ENCODE data around the gene RIN1. TPM values are rescaled to one million over a fixed set of nuclear protein-coding genes. Genes with fewer than 3 reads are reported as not detected.
"Not testable (repeated sequence)": the region's sequence is repeated elsewhere in the genome, so short reads cannot be mapped to it uniquely, and the experiment has no call there.

The RIN1 gene
- total RNA-seq, 1 experiment from 2014 or later = 4.3 TPM

DNA sequence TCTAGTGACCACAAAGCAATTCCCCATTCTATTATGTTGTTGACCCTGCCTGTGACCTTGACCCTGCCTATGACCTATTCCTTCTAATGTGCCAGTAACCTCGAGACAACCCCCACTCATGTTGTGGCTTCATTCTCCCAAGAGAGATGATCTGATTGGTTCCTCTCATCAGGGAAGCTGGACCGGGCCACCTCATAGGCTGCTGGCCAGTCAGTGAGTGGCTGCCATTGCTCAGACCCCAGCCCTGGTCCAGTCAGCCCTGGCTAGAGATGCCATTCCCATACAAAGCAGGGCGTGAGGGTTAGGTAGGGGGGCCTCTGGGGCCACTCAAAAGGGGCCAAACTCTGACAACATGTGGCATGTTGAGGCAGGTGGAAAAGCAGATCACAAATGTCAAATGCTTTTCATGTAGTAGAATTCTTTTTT, 23.4 kb upstream of the RIN1 start:
- no peak for DNase-seq (ENCODE audit: low spot score)

DNA sequence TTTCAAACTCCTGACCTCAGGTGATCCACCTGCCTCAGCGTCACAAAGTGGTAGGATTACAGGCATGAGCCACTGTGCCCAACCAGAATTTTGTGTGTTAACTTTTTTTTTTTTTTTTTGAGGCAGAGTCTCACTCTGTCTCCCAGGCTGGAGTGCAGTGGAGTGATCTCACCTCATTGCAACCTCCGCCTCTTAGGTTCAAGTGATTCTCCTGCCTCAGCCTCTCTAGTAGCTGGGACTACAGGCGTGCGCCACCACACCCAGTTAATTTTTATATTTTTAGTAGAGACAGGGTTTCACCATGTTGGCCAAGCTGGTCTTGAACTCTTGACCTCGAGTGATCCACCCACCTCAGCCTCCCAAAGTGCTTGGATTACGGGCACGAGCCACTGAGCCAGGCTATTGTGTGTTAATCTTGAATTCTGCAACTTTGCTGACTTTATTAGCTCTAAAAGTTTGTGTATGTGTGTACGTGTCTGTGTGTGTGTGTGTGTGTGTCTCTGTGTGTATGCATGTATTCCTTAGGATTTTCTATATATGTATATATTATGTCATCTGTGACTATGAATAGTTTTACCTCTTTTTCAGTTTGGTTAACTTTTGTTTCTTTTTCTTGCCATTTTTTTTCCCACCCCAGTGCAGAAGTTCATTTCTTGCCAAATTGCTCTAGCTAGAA, 14.5 kb upstream of the RIN1 start:
- not testable (repeated sequence) for DNase-seq (ENCODE audit: low spot score)

DNA sequence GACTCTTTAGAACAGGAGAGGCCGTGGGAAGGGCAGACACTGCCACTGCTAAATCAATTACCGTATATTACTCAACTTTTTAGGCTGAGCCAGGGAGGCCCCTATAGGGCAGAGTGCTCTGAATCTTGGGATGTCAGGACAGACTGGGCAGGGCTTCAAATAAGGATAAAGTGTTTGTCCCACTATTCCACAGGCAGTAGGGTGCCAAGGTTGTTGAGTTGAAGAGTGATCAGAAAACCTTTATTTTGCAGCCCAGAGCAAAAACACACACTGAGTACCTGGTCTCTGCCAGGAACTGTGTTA, 12.8 kb upstream of the RIN1 start:
- DNase-seq (ENCODE audit: low spot score) = no peak

DNA sequence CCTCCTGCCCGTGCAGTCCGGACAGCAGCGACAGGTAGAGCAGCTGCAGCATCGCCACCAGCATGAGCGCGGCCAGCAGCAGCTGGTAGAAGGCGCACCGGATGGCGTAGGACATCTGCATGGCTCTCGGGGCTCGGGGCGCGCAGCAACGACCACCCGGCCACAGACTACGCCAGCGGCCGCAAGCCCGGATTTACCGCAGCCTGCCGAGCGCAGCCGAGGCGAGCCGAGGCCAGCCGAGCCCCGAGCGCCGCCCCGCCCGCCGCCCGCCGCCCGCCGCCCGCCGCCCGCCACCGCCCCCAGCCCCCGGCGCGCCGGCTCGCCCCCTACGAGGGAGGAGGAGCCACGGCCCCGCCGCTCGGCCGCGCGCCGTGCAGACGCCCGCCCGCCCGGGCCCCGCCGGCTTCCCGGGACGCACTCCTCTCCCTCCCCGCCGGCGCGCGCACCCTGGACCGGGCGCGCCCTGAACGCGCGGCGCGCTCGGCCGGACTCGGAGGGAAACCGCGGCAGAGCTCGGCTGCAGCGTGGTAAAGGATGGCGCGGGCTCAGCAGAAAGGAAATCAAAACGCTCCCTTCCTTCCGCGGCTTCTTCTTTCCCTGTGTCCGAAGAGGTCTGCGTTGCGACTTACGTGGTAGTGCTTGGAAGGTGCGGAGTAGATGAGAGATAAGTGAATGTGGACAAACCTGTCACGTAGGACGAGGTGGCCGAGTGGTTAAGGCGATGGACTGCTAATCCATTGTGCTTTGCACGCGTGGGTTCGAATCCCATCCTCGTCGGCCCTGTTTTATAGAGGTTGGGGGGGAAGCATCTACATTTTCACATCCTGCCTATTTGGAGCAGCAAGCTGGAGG, 11.4 kb upstream of the RIN1 start, which contains the start of gene B4GAT1:
Gene B4GAT1, minus strand, starts transcription at position 205 of the 852 bp plus-strand sequence. Its CDS starts 84 bp downstream, at position 121.
- DNase-seq (ENCODE audit: low spot score) = peak; percentile 79

DNA sequence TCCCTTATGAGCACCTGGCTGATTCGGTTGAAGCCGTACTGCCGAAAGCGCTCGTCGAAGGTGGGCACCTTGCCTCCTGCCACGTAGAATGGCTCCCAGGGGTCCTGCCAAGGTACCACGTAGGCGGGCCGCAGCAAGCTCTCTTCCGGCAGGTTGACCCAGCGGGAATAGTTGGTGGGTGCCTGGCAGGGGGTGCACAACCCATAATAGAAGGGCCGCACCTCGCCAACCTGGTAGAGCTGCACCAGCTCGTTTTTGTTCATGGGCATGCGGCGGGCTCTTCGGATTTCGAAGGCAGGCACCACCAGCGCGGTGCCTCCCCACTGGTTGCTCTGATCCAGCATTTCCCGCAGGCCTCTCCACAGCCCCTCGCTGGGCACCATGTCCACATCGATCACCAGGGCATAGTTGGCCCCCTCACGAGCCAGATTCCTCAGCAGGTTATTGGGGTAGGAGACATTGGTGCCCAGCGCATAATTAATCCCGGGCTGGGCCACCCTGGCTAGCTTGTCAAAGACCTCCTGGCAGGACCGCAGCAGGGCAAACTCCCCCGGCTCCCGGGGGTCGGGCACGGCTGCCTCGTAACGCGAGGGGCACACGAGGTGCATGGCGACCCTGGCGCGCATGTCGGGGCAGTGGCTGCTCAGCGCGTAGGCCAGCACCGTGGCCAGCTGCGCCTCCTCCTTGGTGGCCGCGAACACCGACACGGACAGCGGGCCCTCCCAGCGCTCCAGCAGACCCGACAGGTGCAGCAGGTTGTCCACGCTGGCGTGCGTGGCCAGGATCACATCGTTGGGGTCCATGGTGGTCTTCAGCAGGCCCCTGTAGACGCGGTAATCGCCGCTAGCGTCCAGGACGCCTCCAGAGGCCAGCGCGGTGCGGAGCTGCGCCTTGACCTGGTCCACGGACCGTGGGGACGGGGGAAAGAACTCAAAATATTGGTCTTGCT, 10.5 kb upstream of the RIN1 start:
- no peak for DNase-seq (ENCODE audit: low spot score)

DNA sequence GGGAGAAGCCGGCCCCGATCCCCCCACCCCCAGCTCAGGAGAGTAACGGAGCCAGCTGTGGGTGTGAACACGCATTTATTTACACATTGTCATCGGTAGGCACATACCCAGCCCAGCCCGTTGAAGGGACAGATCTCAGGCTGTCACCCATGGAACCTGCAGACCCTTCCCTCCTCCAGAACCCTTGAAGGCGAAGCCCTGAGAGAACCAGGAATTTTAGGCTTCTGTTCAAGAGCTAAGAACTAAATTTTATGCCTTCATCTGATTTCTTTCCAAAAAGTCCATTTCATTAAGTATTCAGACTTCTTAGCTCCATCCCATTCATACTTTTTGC, 9.0 kb upstream of the RIN1 start:
- no peak for DNase-seq (ENCODE audit: low spot score)

DNA sequence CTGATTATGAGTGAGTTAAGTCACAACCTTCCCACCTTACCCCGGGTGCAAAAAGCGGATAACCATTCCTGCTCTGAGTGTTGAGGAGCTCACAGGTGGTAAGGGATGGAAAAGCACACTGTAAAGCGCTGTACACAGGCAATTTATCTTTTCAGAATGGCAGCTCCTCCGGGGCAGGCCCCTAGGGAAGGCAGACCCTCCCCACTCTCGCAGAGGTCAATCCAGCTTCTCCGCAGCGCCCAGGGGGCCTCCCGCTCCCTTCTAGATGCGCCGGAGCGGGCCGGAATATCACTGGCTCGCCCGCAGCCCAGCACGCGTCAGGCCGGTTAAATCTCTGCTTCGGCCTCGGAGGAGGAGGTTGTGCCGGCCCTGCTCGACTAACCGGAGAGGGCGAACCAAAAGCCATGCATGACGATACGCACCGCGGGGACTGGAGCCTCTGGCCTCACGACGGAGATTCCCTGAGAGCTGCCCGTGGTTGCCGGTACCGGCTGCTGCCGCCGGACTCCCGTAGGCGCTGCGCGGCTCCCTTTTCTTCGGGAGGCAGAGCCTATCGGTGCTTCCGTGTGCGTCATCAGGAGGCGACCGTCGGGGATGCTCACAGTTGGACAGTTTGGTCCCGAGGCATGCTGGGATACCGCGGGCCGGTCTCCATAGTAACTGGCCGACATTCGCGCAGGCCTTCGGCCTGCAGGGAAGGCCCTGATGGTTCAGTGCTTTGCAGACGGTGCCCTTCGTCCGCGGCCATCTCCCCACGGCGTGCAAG, 8.5 kb upstream of the RIN1 start, which contains the start of gene BRMS1:
Gene BRMS1, minus strand, starts transcription at position 555 of the 766 bp plus-strand sequence. CDS start 2,870 bp downstream, outside the sequence.
- DNase-seq (ENCODE audit: low spot score) = peak; percentile 96

DNA sequence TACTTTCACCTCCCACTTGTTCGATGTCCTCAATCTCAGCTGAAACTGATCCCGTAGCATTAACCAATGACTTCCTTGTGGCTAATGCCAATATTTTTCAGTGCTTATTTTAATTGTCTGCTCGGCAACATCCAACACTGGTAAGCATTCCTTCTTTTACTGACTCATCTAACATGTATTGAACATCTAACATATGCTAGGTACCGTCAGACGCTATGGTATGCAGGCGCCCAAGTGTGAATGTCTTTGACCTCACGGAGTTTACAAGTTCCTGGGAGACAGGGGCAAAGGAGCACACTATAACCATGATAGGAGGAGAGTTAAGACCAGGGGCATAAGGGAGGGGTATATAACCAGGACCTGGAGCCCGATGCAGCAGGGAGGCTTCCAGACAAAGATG, 6.9 kb upstream of the RIN1 start:
- DNase-seq (ENCODE audit: low spot score) = no peak

DNA sequence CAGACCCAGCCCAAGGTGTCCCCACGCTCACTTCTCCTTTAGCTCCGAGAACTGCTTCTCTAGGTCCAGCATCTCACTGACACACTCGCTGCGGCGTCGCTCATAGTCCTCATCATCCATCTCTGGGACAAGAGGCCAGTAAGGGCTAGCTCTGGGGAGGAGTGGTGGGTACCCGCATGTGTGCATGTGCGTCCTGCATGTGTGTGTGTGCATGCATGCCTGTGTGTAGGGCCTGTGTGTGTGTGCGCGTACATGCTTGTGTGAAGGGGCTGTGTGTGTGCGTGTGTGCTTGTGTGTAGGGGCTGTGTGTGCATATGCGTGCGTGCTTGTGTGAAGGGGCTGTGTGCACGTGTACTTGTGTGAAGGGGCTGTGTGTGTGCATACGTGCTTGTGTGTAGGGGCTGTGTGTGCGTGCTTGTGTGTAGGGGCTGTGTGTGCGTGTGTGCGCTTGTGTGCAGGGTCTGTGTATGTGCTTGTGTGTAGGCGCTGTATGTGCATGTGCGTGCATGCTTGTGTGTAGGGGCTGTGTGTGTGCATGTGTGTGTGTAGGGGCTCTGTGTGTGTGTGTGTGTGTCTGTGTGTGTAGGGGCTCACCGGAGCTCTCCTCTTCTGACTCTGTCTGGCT, 5.4 kb upstream of the RIN1 start:
- DNase-seq (ENCODE audit: low spot score) = no peak

DNA sequence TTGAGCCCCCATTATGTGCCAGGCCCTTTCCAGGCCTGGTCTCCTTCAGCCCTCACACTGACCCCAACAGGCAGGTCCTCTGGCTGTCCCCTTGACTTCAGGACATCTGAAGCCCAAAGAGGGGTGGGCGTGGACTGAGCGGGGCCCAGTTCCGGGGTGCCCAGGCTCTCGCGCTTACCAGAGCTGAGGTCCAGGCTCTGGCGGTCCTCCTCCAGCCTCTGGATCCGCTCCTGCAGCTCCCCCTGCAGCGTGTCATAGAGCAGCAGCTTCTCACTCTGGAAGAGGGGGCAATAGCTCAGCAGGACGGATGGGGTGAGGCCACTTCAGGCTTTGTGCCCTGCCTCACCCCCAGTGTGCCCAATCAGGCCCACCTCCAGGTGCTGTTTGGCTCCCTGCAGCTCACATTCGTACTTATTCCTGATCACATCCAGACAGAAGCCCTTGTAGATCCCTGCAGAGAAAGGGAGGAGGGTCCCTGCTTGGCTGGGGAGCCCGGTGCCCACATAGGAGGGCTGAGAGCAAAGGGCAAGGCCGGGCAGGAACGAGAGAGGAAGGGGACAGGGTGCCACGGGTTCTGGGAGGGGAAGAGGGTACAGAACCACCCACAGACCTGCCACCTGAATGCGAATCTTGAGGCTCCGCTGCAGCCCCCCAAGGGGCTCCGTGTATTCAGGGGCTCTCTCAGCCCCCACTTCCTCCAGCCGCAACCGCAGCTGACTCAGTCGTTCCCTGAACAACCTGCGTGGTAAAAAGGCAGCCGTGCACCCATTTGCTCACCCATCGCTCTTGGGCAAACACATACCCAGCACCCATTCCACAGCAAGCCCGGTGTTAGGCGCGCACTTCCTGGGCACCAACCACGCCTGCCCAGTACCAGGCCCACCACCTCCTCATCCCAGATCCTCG, 4.6 kb upstream of the RIN1 start:
- DNase-seq (ENCODE audit: low spot score) = no peak

DNA sequence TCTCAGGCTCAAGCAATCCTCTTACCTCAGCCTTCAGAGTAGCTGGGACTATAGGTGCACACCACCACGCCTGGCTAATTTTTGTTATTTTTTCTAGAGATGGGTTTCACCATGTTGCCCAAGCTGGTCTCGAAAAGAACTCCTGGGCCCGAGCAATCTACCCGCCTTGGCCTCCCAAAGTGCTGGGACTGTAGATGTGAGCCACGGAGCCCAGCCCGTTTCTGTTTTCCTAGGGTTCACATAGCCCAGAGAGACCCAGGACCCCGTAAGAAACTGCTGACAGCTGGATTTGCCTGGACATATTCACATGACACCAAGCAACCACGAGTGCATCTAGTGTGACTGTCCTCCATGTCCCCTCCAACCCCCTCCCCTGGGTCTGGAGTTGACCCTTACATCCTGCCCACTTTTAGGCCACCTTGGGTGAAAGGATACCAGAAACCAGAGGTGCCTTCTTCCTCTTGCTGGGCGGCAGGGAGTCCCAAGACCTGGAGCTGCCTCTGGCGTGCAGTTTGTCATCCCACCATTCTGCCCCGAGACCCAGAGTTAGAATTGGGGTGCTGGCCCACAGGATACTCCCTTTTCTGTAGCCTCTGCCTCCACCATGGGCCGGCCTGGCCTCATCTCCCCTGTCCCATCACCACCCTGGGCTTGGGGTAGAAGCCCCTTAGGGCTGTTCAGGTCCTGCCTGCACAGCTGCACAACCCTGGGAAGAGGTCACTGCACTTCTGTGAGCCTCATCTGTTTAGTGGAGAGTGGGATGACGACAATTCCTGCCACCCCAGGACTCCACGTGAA, 3.7 kb upstream of the RIN1 start:
- no peak for DNase-seq (ENCODE audit: low spot score)

DNA sequence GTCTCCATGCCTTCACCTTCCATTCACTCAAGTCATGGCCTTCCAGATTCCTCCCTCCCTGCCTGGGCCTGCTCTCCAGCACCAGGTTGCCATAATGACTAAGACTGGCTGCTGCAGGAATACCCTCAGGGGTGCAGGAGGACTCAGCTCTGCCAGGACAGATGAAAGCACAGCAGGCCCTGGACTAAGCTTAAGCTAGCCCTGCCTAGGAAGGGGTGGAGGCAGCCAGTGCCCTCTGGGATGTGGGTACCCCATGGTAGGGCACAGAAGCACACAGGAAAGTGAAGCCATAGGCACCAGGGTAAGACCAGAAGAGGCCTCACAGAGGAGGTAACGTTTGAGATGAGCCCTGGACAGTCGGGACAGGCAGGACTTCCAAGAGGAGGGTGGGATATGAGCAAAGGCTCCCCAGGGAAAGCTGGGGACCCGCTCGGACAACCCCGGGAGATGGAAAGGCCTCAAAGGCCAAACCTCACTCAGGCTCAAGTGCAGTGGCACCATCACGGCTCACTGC, 3.0 kb upstream of the RIN1 start:
- no peak for DNase-seq (ENCODE audit: low spot score)

DNA sequence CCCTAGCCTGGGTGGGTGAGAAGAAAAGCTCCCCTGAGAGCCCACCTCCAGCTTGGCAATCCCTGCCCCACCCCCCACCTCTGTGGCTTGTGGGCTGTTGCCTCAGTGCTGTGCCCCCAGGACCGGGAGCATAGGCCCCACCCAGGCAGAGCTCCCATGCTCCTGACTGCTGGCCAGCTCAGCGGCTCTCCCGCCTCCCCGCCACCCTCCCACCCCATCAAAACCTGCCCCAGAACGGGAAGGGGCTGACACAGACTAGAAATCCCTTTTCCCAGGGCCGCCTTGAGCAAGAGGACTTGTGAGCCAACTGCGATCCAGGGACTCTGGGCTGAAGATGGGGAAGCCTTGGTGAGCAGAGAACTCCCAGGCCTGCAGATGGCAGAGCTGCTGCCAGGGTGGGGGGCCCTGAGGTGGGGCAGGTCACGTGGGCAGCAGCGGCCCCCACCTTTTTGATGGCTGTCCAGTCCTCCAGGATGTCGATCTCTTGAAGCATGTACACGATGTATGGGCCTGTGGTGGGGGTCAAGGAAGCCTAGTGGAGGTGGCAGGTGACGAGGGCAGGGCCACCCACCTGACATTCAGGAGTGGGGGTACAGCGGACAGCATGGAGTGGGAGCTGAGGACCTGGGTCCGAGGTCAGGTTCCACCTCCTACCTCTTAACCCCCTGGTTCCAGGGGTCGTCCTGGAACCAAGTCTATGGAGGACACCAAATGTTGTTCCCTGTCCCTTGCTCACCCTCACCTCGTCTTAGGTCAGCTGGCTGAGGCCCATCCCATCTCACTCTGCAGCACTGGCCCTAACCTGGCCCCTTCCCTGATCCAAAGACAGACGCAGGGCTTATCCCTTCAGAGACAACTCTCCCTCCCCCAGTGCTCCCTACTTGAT, 2.3 kb upstream of the RIN1 start:
- DNase-seq (ENCODE audit: low spot score) = no peak

DNA sequence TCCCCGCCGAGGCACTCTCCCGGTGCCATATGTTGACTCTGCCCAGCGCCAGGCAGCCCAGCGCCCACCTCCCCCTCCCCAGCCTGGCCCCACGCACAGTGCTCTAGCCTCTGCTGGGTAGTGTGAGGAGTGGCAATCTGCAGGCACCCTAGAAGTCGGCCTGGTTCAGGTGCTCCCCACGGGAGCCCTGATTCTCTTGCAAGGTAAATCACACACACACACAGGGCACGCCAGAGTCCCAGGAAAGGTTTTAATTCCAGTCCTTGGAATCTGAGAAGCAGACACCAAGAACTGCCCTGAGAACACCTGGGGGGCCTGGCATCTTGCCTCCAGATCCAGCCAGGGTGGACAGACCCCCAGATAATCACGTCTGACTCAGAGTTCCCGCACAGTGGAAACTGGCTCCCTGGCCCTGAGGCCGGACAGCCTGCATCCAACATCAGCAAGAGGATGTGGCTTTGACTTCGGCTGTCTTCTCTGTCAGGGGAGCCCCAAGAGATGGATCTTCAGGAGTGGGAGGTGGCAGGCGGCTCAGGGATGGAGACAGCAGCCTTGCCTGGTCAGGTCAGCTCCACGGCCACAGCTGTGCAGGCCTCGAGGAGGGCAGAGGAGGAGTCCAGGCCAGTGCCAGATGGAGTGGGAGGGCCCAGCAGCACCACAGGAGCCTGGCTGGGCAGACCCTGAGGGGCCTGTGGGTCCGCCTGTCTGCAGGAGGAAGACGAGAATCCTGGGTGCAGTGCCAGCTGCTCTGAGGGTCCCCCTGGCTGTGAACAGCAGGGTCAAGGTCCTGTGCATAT, 1.1 kb upstream of the RIN1 start:
- no peak for DNase-seq (ENCODE audit: low spot score)

DNA sequence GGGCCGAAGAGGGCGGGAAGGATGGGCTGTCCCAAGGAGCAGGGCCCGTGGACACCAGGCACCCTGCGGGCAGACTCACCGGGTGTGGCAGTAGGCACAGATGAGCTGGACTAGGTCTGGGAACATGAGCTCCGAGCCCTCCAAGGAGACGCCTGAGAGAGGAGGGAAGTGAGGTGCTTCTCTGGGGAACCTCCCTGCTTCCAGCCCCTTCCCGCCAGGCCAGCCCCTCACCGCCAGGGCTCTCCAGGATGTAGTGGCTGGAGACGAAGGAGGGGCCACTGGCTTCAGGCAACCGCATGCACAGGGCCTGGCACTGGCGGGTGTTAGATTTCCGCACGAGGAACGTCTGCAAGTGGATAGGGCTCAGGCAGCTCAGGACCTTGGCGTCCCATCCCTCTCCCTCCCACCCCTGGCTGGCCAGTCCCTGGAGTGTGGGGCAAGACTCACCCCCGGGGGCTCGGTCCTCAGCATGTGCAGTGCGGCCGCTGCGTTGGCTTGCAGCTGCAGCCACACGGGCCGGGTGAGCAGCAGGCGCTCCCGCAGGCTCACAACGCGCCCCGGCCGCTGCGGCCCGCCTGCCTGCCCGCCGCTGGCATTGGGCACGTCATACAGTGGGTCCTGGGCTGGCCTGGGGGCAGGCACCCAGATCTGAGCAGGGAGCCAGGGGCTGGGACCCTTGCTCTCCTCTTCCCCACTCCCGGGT, 552 bp downstream of the RIN1 start:
- peak; percentile 53 for DNase-seq (ENCODE audit: low spot score)

Data from H4 (cell line).